Astrocyte of the cerebellum (primary cell): ENCODE data around the gene STMN3.

ENCODE experiments used
- DNase-seq: peaks from one replicate; pipeline ENCODE4 v3.0.0-alpha.2; 2011; ENCODE audit warnings: low read depth
- H3K4me3 ChIP-seq: 2 replicates; pipeline ENCODE4 v1.5.1; 2011; ENCODE audit warnings: mild to moderate bottlenecking, low read depth, low read length, moderate library complexity
- CTCF ChIP-seq: IDR thresholded peaks from 2 replicates; pipeline ENCODE4 v1.5.1; 2012; ENCODE audit warnings: low read length, low read depth, moderate library complexity, mild to moderate bottlenecking; ENCODE audit errors: missing control alignments
- in situ Hi-C: cut with HindIII; loops from 2 replicates; pipeline ENCODE4 v1.10.0; 2017; ENCODE audit warnings: low sequenced_read_pairs

STMN3 gene

GRCh38 chr20:63594043-63594561, 59.1 kb downstream of the STMN3 start:
- peak; percentile 51 for DNase-seq
- in situ Hi-C loops: no loop called here
- no peak overlapping the region for H3K4me3 ChIP-seq
- TF ChIP-seq CTCF: no peak

GRCh38 chr20:63592661-63593060, 60.6 kb downstream of the STMN3 start:
- no peak for TF ChIP-seq CTCF
- H3K4me3 ChIP-seq: no peak overlapping the region

DNA sequence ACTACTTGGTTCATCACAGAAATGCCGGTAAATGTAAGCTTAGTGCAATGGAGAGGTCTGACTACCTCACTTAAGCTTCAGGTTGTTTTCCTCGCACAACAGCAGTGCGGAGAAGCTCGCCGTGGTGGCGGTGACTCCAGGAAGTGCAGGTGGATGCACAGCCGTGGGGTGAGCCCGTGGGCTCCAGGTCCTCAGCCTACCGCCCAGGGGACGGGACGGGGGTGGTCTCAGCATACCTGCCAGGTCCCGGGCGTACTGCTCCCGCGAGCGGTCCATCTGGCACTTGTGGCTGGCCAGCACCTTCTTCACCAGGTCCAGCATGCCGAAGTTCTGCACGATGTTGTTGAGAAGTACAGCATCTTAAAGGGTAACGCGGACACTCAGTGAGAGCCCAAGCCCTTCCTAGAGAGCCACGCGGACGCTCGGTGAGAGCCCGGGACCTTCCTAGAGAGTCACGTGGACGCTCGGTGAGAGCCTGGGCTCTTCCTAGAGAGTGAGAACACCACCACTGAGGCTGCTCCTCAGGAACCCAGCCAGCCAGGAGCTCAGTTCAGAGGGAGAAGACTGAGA, 61.4 kb downstream of the STMN3 start:
- no peak for DNase-seq
- no peak for TF ChIP-seq CTCF
- in situ Hi-C loops: no loop called here
- H3K4me3 ChIP-seq: no peak overlapping the region

More at GRCh38 chr20:63592661-63593060, 60.6 kb downstream of the STMN3 start:
- in situ Hi-C loops: no loop called here
- DNase-seq: no peak

- in situ Hi-C loops: no loop called here
- DNase-seq: no peak
- TF ChIP-seq CTCF: no peak
- no peak overlapping the region for H3K4me3 ChIP-seq
Observed at GRCh38 chr20:63591147-63591533, 62.1 kb downstream of the STMN3 start.

GRCh38 chr20:63590218-63591146, 62.7 kb downstream of the STMN3 start:
- in situ Hi-C loops: no loop called here
- no peak overlapping the region for H3K4me3 ChIP-seq
- no peak for TF ChIP-seq CTCF
- DNase-seq: no peak
